HG02852 (cell line): ENCODE data around the gene SLC23A1.
A peak's percentile ranks its signal among the peaks of the same experiment; 100 is the strongest.

ENCODE experiments used
- ATAC-seq: cut with Tn5 transposase; IDR thresholded peaks from one replicate; pipeline ENCODE4 v1.9.1; 2021; ENCODE audit warnings: mild to moderate bottlenecking, moderate library complexity; ENCODE audit not compliant: unreplicated experiment

Gene SLC23A1

DNA sequence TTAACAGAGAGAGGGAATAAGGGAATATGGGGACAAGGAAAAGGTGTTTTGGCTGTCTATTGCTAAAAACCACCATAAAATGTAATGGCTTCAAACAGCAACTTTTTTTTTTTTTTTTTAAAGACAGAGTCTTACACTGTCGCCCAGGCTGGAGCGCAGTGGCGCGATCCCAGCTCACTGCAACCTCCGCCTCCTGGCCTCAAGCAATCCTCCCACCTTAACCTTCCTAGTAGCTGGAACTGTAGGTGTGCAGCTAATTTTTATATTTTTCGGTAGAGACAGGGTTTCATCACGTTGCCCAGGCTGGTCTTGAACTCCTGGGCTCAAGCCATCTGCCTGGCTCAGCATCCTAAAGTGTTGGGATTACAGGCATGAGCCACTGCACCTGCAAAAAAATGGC, 25.1 kb upstream of the SLC23A1 start:
- ATAC-seq = no peak

DNA sequence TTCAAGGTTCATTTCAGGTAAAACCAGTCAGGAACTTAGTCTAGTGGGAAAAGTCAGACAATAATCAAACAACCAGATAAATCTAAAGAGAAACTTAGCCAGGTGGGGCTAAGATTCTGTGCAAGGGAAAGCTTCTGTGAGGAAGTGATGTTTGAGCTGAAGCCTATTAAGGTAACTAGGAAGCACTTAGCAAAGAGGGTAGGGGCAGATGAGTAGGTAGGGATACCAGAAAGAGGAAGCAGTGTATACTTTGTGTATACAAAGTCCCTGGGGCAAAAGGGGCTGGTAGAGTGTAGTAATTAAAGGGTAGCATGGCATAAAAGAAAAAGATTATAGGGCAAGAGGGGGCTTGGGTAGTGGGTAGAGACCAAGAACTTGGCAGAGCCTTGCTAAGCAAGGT, 24.4 kb upstream of the SLC23A1 start:
- no peak for ATAC-seq

DNA sequence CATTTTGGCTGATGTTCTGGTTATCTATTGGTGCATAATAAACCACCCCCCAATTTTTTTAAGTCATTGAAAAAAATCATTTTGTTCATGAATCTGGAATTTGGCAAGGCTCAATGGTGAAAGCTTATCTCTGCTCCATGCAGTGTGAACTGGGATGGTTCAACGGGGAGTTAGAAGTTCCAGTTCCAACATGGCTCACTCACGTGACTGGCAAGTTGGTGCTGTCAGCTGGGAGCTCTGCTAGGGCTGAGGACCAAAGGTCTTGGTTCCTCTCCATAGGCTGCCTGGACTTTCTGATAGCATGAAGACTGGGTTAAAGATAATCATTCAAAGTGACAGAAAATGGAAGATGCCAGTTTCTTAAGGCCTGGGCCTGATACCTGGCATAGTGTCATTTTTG, 23.9 kb upstream of the SLC23A1 start:
- ATAC-seq = no peak

DNA sequence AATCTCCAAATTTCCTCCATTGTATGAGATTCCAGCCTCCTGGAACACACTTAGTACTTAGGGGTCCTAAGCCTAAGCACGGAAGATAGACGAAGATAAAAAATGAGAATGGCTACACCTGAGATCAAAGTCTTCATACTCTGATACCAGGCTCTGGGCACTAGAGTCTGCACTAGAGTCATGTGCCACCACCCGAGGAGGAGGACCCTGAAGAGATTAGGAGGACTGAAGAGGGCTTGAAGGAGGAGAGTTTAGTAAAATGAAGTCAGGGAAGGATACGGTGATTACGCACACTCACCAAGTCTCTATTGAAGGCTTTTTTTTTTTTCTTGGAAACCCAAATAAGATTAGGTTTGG, 21.4 kb upstream of the SLC23A1 start:
- ATAC-seq = no peak

DNA sequence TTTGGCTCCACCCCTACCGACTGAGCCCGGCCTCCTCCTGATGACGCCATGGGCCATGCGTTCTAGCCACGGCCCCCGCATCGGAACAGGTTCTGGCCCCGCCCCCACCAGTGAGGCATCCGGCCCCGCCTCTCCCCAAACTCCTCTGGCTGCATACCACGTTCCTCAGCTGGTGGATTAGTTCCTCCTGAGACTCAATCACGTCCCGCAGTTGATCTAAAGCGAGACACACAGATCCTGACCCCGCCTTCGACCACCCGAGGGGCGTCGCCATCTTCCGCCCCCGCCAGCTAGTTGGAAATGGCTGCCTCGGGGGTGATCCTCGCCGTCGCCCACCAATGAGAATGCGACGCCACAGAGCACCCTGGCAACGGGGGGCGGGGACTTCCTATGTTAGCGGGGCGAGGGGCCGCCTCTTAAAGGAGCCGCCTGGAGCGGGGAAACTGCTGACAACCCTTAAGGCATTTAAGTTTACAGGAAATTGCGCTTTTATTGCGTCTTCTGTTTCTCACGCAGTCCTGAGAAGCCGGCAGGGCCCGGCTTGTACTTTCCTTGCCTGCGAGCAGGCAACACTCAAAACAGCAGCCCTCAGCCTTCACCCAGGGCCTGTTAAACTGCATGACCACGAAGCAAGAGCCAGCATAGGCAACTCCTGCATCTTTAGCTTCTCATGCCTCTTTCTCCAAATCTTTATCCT, 20.8 kb upstream of the SLC23A1 start, which contains the start of gene SPATA24:
SPATA24 (minus strand) TSS at position 303 of the 697 bp plus-strand sequence; CDS start at position 274, 29 bp downstream.
- ATAC-seq = peak; percentile 79

DNA sequence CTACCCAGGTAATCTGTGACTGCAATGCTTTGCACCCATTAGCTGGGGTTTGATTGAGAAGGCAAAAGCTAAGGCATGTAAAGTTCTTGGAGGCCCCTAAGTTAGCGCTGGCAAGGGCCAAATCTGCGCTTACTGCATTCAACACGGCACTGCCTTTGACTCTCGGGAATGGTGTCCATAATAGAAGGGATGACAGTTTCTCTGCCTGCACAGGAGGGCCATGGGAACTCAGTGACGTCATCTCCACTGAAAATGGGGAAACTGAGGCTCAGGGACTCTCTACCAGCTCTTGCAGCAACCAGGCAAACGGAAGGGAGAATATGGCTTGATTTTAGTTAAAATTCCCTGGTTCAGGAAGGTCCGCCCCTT, 20.3 kb upstream of the SLC23A1 start:
- no peak for ATAC-seq

DNA sequence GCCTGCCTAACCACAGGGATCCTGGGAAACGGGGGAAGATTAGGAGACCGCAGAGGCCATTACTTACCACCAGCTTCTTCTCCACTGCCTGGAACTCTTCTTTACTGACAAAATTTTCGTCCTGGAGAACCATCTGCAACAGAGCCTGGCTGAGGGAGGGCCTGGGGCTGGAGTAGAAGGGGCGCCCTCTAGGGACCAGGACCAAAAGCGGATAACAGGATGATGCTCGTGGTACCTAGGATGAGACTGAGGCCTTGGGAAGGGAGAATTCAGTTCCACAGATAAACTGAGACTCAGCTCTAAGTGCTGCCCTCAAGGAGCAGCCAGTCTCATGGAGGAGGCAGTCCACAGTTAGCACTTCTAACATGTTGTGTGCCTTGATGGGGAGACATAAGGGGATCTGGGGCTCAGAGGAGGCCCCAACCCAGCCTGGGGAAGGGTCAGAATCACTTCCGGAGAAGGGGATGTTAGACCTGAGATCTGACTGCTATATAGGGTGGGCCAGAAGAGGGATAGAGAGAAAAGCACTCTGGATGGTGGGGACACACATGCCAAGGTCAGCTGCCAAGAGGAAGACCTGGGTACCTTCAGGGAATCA, 19.6 kb upstream of the SLC23A1 start:
- no peak for ATAC-seq

DNA sequence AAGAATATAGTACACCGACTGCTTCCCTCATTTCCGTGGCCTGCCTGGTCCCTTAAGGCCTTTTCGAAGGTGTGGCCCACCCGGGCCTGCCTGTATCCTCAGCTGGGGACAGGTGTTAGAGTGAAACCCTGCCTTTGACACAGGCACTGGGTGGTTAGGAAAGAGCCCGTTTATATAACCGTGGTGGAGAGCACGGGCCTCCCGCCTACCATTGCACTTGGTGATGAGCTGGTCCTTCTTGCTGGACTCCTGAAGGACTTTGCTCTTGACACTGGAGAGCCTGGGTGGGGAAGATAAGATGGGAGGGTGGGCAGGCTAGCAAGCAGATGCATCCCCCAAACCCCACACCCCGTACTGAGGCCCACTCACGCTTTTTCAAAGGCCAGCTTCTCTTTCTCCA, 18.4 kb upstream of the SLC23A1 start:
- no peak for ATAC-seq

DNA sequence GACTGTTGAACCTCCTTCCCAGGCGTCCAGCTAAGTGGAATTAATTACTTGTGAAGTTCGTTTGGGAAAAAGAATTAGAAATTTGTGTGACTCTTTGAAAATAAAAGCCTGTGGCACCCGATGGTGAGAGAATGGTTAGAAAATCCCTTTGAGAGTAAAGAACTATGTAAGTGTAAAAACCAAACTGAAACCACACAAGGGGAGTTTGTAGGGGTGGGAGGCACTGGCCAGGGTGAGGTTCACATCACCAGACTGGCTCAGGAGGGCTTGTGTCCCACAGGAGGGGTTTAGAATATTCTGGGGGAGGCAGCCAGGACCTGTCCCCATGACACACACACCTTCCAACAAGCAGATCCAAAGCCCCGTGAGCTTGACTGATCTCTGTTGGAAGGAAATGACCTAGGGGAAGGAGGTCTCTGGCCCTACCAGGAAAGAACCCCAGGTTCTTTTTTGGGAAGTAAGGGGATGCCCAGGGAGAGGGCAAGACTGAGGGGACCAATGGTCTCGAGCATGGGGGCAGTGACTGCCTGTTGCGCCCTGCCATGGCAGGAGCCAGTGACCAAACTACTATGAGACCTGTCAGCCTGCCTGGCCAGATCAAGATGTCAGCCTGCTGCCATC, 16.5 kb upstream of the SLC23A1 start:
- peak; percentile 31 for ATAC-seq

DNA sequence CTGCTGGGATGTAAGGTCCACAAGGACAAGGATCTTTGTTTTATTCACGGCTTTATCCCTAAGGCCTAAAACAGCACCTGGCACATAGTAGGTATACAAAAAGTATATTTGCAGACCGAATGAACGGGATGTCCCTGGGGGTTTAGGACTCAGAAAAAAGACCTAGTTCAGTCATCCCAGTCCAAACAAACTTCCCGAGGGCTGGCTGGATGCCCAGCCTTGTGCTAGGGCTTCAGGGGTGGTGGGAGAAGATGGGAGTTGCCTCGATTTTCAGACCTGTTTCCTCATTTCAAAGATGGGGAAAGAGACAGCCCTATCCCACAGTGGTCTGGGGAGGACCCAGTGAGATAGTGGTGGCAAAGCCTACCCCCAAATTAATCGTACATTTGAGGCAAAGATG, 14.8 kb upstream of the SLC23A1 start:
- ATAC-seq = no peak

DNA sequence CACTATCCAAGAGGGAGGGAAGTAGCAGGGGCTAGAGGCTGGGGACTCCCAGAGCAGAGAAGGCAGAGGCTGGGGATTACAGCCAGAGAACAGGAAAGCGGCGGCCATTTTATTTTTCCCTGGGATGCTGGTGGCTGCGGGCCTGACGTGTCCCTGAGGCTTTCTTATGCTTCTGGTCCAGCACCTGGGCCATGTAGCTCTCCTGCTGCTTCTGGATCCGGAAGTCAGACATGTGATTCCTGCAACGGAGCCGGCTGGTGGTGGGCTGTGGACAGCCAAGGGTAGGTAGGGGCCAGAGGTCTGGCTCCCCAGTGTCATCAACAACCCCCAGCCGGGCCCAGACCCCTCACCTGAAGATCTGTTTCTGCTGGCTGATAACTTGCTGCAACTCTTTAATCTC, 13.6 kb upstream of the SLC23A1 start:
- ATAC-seq = no peak

DNA sequence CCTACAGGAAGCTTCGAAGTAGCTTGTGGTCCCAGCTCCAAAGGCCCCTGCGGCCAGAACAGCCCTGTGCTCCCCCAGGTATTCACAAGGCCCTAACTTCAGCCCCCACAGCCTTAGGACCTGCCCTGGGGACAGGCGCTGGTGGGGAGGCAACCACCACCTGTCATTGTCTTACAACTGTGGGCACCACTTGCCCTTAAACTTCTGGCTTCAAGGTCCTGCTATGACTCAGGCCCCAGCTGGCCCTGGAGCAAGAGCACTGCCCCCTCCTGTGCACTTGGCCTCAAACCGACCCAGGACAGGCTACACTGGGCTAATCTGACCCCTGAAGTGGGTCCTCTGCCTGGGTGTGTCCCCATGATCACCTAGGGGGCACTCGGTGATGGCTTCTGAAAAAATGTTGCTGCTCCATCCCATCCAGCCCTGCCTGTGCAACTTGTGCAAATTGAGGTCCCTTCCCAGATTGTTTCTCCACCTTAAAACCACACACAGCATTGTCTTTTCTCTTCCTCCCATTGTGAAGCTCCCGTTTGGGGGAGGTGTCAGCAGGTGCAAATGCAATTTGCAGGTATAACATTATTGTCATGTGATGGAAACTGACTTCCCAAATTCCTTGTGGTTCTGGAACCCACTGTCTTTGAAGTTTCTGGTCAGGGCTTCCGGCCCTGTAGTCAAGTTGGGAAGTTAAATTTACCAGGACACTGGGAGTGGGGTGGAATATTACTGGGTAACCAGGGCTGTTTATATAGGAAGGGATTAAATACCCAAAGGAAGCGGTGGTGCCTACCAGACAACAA, 12.9 kb upstream of the SLC23A1 start:
- no peak for ATAC-seq

DNA sequence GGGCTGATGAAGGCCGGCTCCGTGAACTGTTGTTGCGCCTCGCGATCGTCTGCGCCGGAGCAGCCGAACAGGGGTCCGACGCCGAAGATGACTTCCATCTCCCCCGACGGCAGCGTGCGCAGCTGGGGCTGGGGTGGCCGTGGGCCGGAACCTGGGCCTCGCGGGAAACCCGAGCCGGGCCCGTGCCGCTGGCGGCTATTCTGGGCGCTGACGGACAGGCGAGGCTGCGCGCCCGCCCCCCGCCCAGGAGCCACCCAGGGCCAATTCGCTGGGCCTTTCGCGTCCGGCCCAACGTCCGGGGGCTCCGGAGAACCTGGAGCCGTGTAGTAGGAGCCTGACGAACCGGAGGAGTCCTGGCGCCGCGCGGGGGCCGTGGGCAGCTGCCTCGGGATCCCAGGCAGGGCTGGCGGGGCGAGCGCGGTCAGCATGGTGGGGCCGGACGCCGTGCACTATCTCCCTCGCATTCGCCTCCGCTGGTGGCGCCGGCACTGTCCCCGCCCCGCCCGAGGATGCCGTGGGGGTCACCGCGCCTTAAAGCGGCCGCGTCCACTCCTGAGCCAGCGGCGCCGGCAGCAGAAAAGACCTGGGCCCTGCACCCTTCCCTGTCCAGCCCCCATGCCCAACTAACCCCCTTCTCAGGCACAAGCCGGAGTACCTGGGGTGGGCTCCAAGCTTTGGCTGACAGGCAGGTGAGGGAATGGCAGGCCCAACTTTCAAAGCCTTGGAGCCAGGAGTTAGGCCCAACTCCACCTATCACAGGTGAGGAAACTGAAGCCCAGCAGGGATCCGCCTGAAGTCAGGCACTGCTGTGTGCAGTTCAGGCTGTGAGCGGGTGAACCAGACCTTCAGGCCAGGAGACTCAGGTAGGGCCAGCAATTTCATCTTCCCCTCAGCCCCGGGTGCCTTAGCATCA, 11.8 kb upstream of the SLC23A1 start, which contains the start of gene PROB1:
PROB1 (minus strand) TSS at position 451 of the 913 bp plus-strand sequence; CDS start at position 428, 23 bp downstream.
- ATAC-seq = no peak

DNA sequence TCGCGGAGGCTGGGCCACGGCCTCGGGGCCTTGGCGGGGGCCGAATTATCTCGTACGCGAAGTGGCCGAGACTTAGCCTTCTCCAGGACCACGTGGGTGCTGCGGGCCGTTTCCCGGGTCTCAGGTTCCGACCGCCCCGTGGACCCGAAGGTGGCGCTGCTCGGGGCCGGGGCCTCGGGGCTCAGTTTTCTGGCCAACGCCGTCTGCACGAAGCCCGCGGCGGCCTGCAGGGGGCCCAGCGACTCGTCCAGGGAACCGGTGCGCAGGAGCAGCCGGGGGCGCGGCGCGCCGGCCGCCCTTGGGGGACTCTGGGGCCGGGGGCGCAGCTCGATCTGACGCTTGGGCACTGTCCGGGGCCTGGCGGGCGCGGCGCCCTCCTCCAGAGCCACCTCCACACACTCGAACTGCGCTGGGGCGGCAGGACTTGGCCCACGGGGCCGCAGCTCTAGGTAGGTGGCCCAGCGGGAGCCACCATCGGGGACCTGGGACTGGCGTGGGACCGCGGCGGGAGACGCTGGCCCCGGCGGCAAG, 11.1 kb upstream of the SLC23A1 start:
- no peak for ATAC-seq

DNA sequence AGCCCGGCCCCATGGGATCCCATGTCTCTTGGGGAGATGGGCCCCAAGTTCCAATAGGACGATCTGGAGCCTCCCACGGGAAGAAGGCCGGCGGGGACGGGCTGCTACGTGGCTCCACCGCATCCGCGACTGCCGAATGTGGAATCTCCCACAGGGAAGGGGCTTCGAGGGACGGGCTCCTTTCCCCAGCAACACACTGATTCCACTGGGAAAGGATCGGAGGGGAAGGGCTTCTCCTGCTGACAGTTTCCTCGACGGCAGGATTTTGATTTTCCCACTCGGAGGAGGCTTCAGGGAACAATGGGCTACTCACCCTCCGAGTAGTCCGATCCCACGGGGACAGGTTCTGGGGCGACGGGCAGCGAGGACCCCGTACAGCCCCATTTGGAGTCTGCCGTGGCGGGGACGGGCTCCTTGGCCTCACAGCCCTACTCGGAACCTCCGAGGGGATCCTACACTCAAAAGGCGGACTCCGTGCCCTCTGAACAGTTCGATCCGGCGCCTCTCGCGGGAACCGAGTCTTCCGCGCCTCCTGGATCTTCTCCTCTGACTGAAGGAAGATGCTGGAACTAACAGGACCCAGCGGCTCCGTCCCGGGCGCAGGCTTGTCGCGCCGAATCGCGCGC, 10.5 kb upstream of the SLC23A1 start:
- no peak for ATAC-seq

DNA sequence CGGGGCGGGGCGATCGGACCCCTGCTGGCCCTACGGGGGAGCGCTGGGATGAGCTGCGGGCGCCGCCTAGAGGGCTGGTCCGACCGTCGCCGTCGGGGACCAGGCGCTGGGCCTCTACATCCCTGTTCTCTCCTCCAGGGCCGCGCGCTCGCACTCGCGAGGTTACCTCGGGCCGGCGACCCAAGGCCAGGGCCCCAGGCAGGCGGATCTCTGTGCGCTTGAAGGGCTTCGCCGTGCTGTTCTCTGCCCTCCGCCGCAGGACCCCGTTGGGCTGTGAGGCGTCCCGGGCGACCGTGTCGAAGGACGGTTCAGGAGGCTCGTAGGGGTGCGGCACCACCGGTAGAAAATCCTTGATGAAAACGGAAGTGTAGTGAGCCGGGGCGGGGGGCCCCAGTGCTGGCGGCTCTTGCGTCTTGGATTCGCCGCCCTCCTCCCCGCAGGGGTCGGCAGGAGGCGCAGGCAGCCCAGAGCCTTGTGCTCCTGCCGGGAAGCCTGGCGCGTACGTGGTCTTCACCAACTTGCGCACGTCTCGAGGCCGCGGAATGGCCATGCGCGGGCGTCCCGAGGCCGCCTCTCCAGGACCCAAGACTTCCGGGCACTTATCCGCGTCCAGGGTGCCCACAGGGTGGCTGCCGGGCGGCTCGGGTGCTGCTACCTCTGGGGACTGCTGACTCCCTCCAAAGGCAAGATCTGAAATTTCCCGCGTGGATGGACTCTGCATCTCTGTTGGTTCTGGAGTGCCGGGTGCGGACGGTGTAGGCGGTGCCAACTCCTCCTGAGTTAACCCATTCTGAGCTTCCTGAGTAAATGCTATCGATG, 9.8 kb upstream of the SLC23A1 start:
- ATAC-seq = peak; percentile 50

DNA sequence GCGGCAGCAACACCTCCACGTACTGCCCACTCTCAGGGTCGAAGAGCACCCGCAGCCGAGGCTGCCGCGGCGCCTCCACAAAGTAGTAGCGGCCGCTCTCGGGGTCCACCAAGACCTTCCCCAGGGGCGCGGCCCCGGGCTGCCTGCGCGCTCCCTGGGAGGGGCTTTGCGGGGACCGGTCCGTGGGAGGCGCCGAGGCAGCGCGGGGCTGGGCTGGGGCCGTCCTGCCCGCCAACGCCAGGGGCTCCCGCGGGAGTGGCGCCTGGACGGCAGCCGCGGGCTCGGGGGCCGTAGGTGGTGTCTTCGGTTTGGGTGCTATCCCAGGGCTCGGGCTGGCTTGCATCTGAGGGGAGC, 9.2 kb upstream of the SLC23A1 start:
- peak; percentile 13 for ATAC-seq

DNA sequence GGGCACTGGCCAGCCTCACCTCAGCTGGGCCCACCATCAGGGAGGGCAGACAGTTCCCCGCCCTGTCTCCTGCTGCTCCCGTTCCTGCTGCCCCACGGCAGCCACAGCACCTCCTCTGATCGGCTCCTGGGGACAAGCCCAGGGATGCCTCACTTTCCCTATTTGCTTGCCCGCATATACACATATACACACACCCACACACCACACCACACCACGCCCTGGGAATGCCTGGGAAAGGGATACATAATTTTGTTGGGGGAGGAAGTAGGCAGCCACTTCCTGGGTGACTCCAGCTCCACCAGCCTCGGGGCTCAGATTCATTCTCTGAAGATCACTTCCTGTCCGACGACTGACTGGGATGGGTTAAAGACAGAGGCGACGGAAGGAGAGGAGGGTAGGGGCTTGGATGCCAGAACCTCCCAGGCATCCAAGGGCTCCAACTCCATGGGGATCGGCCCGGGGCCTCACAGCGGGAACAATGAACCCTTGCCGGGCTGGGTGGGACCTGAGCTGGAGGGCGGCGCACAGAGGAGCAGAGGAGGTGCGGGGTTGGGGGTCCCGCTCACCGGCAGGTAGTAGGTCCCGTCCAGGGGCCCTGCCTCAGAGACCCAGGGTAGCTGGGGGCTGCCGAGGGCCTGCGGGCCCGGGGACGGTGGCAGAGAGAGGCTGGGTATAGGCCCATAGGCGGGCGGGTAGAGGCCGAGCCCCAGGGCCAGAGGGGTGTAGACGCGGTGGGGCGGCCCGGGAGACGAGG, 8.7 kb upstream of the SLC23A1 start:
- ATAC-seq = no peak
